Upper lobe of left lung (tissue), 4 donors: ENCODE results near the gene CSPG4.

Experiments
- EP300 ChIP-seq, 4 donors: sonication (generic); formaldehyde crosslinking; IDR thresholded peaks; one replicate each; pipeline ENCODE4 v1.5.1; 2017; ENCODE audit warnings: antibody characterized with exemption in 4 of 4, control low read depth in 2 of 4
- POLR2A ChIP-seq, 4 donors: fragments of 450-650 bp; IDR thresholded peaks; one replicate each; pipeline ENCODE4 v1.5.1; 2016 to 2017; ENCODE audit warnings: antibody characterized with exemption in 4 of 4, mild to moderate bottlenecking in 2 of 4
- POLR2AphosphoS5 ChIP-seq, 2 donors: sonication (generic); formaldehyde crosslinking; IDR thresholded peaks; one replicate each; pipeline ENCODE4 v1.5.1; 2017; ENCODE audit warnings: antibody characterized with exemption in 2 of 2
- TF ChIP-seq, protein P1 (sequence below), 6 experiments: fragments of 450-650 bp in 4 of 6; fragments of 200-600 bp in 2 of 6; sonication (generic) in 2 of 6; IDR thresholded peaks; one replicate each; pipeline ENCODE4 v1.5.1; 2016 to 2019; ENCODE audit warnings: antibody characterized with exemption in 6 of 6

DNA sequence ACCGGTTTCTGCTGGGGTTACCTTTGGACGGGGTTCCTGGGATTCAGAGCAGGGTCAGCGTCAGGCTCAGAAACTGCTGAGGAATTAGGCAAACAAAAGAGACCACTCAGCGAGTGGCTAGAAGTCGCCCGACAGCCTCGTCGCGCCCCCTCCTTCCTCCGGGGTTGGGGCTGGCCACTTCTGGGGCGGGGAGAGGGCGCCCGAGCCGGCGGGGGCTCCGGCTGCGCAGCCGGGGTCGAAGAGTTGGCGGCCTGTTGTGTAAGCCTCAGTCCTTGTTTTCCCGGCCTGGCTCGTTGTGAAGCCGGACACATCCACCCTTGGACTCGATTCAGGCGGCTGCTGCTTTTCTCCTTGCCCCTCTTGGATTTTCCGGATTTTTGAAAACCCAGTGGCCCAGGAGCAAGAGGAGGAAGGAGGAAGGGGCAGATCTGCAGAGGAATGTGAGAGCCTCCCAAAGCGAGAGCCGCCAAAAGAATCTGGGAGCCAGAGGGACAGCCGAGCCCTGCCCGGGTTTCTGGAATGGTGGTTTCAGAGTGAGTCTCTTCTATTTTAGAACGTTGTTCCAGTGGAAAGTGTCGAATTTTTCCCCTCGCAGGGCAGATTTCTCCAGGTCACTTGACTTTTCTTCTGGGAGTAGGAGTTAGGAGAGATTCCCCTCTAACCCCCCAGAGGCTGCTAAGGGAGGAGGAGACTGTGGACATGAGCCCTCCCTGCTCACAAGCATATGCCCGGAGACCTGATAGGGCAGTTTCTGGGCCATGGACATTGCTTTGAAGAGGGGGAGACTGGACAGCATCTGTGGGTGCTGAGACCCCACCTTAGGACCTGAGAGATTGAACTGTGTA, 64.3 kb downstream of the CSPG4 start:
- TF ChIP-seq, protein P1, sequence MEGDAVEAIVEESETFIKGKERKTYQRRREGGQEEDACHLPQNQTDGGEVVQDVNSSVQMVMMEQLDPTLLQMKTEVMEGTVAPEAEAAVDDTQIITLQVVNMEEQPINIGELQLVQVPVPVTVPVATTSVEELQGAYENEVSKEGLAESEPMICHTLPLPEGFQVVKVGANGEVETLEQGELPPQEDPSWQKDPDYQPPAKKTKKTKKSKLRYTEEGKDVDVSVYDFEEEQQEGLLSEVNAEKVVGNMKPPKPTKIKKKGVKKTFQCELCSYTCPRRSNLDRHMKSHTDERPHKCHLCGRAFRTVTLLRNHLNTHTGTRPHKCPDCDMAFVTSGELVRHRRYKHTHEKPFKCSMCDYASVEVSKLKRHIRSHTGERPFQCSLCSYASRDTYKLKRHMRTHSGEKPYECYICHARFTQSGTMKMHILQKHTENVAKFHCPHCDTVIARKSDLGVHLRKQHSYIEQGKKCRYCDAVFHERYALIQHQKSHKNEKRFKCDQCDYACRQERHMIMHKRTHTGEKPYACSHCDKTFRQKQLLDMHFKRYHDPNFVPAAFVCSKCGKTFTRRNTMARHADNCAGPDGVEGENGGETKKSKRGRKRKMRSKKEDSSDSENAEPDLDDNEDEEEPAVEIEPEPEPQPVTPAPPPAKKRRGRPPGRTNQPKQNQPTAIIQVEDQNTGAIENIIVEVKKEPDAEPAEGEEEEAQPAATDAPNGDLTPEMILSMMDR (IDR thresholded peaks at IDR 0.05): no peak
- TF ChIP-seq POLR2AphosphoS5 (IDR thresholded peaks at IDR 0.05) (no peak), POLR2A (IDR thresholded peaks at IDR 0.05) (no peak), EP300 (IDR thresholded peaks at IDR 0.05) (peak in 1 of 4 donors; percentile 0)
